Endothelial cell of umbilical vein (primary cell): Measurements from ENCODE around the gene MEX3D. TPM values are rescaled to one million over a fixed set of nuclear protein-coding genes. Genes with fewer than 3 reads are reported as not detected.

Experiments used
- BruUV-seq: library from RNA; stranded (reverse); fragments of 400-500 nt; replicated peaks from 2 replicates; lab custom pipeline; 2021; lab: Mats Ljungman, UMichigan
- CTCF ChIA-PET: fragments of 300-600, 350-600 bp; sonication (Branson Sonifier 250); formaldehyde crosslinking; loops from one replicate; lab custom pipeline; 2021; ENCODE audit warnings: antibody characterized with exemption, inconsistent platforms; lab: Charles Lee
- POLR2A ChIA-PET: fragments of 300-600, 350-600 bp; sonication (Branson Sonifier 250); formaldehyde crosslinking; loops from one replicate; lab custom pipeline; 2021; ENCODE audit warnings: antibody characterized with exemption, inconsistent platforms; lab: Charles Lee
- DNase-seq: peaks from one replicate; pipeline ENCODE4 v3.0.0-alpha.2; 2011; ENCODE audit warnings: low read depth, low spot score
- FAIRE-seq: peaks from 2 replicates; lab custom pipeline; 2011; peaks lifted over from hg19 to GRCh38; lab: Jason Lieb, UNC
- H2AFZ ChIP-seq: 2 replicates; pipeline ENCODE4 v1.6.0; 2012; ENCODE audit warnings: low read depth, low read length, control low read depth, inconsistent platforms
- H3K27ac ChIP-seq: 2 replicates; pipeline ENCODE4 v1.5.1; 2011; ENCODE audit warnings: low read depth, mild to moderate bottlenecking, control low read depth, low read length, moderate library complexity; ENCODE audit not compliant: insufficient read depth
- H3K27me3 ChIP-seq, 2 experiments: 2 replicates each; pipeline versions ENCODE4 v1.6.0 to v1.6.1; 2011; ENCODE audit warnings: low read length in 2 of 2, mixed read lengths in 1 of 2; ENCODE audit not compliant: control insufficient read depth in 2 of 2, insufficient read depth in 2 of 2
- H3K36me3 ChIP-seq, 2 experiments: 2 replicates in 1 of 2; 3 replicates in 1 of 2; pipeline ENCODE4 v1.5.1; 2011; ENCODE audit warnings: low read length in 2 of 2, mild to moderate bottlenecking in 1 of 2, moderate library complexity in 1 of 2; ENCODE audit not compliant: control insufficient read depth in 2 of 2, insufficient read depth in 2 of 2; ENCODE audit errors: extremely low read depth in 1 of 2
- H3K4me1 ChIP-seq: 3 replicates; pipeline ENCODE4 v1.5.1; 2011; ENCODE audit warnings: mild to moderate bottlenecking, low read length; ENCODE audit not compliant: control insufficient read depth, insufficient read depth; ENCODE audit errors: extremely low read depth
- H3K4me2 ChIP-seq: 2 replicates; pipeline ENCODE4 v1.6.1; 2011; ENCODE audit warnings: low read length, control low read depth, mixed read lengths; ENCODE audit not compliant: insufficient read depth
- H3K4me3 ChIP-seq, 3 experiments: fragments of 200-600 bp in 1 of 3; sonication (generic), shearing (Covaris generic) in 1 of 3; replicated peaks in 1 of 3; 2 replicates each; pipeline ENCODE4 v1.5.1; 2011 to 2016; ENCODE audit warnings: control low read depth in 3 of 3, low read length in 3 of 3, mild to moderate bottlenecking in 2 of 3, inconsistent platforms in 1 of 3, low read depth in 1 of 3, moderate library complexity in 1 of 3; ENCODE audit not compliant: insufficient read depth in 1 of 3
- H3K79me2 ChIP-seq: 2 replicates; pipeline ENCODE4 v1.6.0; 2012; ENCODE audit warnings: low read length, inconsistent platforms; ENCODE audit not compliant: control insufficient read depth, insufficient read depth
- H3K9ac ChIP-seq: replicated peaks from 2 replicates; pipeline ENCODE3; 2011; ENCODE audit warnings: low read length, control low read depth; ENCODE audit not compliant: insufficient read depth; ENCODE audit errors: extremely low read depth
- H3K9me1 ChIP-seq: replicated peaks from 3 replicates; pipeline ENCODE4 v1.6.0; 2011; ENCODE audit warnings: mild to moderate bottlenecking, low read length; ENCODE audit not compliant: control insufficient read depth, insufficient read depth; ENCODE audit errors: extremely low read depth
- H3K9me3 ChIP-seq: replicated peaks from 2 replicates; pipeline ENCODE4 v1.5.1; 2012; ENCODE audit warnings: low read length, inconsistent platforms; ENCODE audit not compliant: control insufficient read depth, insufficient read depth
- H4K20me1 ChIP-seq: replicated peaks from 2 replicates; pipeline ENCODE3; 2011; ENCODE audit warnings: mild to moderate bottlenecking, low read length; ENCODE audit not compliant: control insufficient read depth, insufficient read depth; ENCODE audit errors: extremely low read depth
- EZH2 ChIP-seq: IDR thresholded peaks from 2 replicates; pipeline ENCODE4 v1.6.1; 2012; ENCODE audit warnings: borderline replicate concordance, low read depth, mild to moderate bottlenecking, moderate library complexity, low read length, inconsistent platforms; ENCODE audit not compliant: severe bottlenecking
- FOS ChIP-seq: IDR thresholded peaks from 2 replicates; pipeline ENCODE4 v1.6.1; 2011; ENCODE audit warnings: mild to moderate bottlenecking, low read length, moderate library complexity, borderline replicate concordance; ENCODE audit not compliant: insufficient read depth
- GATA2 ChIP-seq: IDR thresholded peaks from 2 replicates; pipeline ENCODE4 v1.7.0; 2011; ENCODE audit warnings: low read depth, mild to moderate bottlenecking, moderate library complexity, mixed read lengths, low read length; ENCODE audit not compliant: insufficient read length, insufficient read depth
- JUN ChIP-seq: IDR thresholded peaks from 2 replicates; pipeline ENCODE4 v1.6.1; 2011; ENCODE audit warnings: borderline replicate concordance, low read depth; ENCODE audit not compliant: insufficient read length, insufficient read depth
- MYC ChIP-seq: IDR thresholded peaks from one replicate; pipeline ENCODE4 v1.6.1; 2011; ENCODE audit warnings: mild to moderate bottlenecking, low read depth, low read length
- POLR2A ChIP-seq: IDR thresholded peaks from 2 replicates; pipeline ENCODE4 v1.6.1; 2012; ENCODE audit warnings: low read depth, mild to moderate bottlenecking, control low read depth, low read length
- POLR2AphosphoS5 ChIP-seq: IDR thresholded peaks from 2 replicates; pipeline ENCODE4 v1.6.1; 2012; ENCODE audit warnings: low read depth, mild to moderate bottlenecking, control low read depth, low read length, moderate library complexity; ENCODE audit not compliant: insufficient read depth
- dilution Hi-C: fragments of 300-500 bp; cut with MboI; formaldehyde crosslinking; loops from one replicate; pipeline ENCODE4 v1.15.0; 2019; ENCODE audit warnings: low sequenced_read_pairs; ENCODE audit not compliant: extremely low pct_ligation_motif_present
- intact Hi-C: fragments of 100-400 bp; cut with micrococcal nuclease; formaldehyde crosslinking; loops from one replicate; pipeline ENCODE4 v1.10.0; 2022
- polyA plus RNA-seq, 4 experiments: library from polyadenylated mRNA; depleted of rRNA in 3 of 4; stranded (reverse) in 3 of 4; unstranded in 1 of 4; fragments of >200 nt; gene quantifications; 2 replicates each; pipeline versions ENCODE4 v1.2.1 to v1.2.3, GENCODE V29; 2011 to 2012; ENCODE audit warnings: missing spikeins in 1 of 4
- total RNA-seq: library from RNA; stranded (reverse); gene quantifications from 2 replicates; pipeline ENCODE4 v1.2.3, GENCODE V29; 2021
- TF ChIP-seq, protein P1 (sequence below): IDR thresholded peaks from 2 replicates; pipeline ENCODE4 v1.6.1; 2011; ENCODE audit not compliant: insufficient read depth, insufficient read length
- TF ChIP-seq, protein P2 (sequence below), 2 donors: IDR thresholded peaks; 1 replicate in 1 of 2; 2 replicates in 1 of 2; pipeline ENCODE4 v1.5.1; 2011; ENCODE audit warnings: low read length in 2 of 2, mild to moderate bottlenecking in 2 of 2, moderate library complexity in 2 of 2, control low read depth in 1 of 2, inconsistent platforms in 1 of 2, low read depth in 1 of 2; ENCODE audit not compliant: insufficient read depth in 1 of 2; ENCODE audit errors: extremely low read depth in 1 of 2

Gene MEX3D
- total and polyA plus RNA-seq, 2 donors (not counting 3 experiments of a cell fraction or from before 2014, with no cell fraction given): 30.0 to 96.7 TPM

DNA sequence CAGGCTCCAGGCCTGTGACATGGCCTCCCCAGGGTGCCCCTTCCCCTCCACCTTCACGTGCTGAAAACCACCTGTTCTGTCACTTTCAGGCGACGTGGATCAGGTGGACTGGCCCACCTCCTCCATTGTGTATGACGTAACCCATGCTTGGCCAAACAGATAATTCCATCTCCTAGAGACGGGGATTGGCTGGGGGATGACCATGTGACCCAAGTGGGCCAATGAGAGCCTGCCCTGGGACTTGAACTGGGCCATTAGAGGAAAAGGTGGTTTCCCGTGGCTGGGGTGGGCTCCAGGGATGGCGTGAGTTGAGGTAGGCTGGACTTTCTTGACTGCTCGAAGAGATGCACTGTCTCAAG, 51.8 kb downstream of the MEX3D start:
- FAIRE-seq (no peak), DNase-seq (no peak)
- no peaks in the 10 kb centered on the region for H3K9me1 ChIP-seq
- H4K20me1 ChIP-seq: no peaks in the 10 kb centered on the region
- peaks cover 0 to 5% of the 10 kb centered on the region in 2 experiments for H3K27me3 ChIP-seq
- TF ChIP-seq, protein P1, sequence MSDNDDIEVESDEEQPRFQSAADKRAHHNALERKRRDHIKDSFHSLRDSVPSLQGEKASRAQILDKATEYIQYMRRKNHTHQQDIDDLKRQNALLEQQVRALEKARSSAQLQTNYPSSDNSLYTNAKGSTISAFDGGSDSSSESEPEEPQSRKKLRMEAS: no peak
- no peak for TF ChIP-seq EZH2
- no peak for TF ChIP-seq POLR2AphosphoS5
- TF ChIP-seq, protein P2, sequence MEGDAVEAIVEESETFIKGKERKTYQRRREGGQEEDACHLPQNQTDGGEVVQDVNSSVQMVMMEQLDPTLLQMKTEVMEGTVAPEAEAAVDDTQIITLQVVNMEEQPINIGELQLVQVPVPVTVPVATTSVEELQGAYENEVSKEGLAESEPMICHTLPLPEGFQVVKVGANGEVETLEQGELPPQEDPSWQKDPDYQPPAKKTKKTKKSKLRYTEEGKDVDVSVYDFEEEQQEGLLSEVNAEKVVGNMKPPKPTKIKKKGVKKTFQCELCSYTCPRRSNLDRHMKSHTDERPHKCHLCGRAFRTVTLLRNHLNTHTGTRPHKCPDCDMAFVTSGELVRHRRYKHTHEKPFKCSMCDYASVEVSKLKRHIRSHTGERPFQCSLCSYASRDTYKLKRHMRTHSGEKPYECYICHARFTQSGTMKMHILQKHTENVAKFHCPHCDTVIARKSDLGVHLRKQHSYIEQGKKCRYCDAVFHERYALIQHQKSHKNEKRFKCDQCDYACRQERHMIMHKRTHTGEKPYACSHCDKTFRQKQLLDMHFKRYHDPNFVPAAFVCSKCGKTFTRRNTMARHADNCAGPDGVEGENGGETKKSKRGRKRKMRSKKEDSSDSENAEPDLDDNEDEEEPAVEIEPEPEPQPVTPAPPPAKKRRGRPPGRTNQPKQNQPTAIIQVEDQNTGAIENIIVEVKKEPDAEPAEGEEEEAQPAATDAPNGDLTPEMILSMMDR (IDR thresholded peaks at IDR 0.05; ENCODE audit: extremely low read depth in 1 of 2, insufficient read depth in 1 of 2, low read depth in 1 of 2, low read length in 2 of 2): no peak
- TF ChIP-seq JUN: no peak
- no peak for TF ChIP-seq GATA2
- TF ChIP-seq FOS: no peak
- no peak for TF ChIP-seq POLR2A
- no peak for TF ChIP-seq MYC
- H3K9me3 ChIP-seq: no peaks in the 10 kb centered on the region
- H3K4me2 ChIP-seq: no peak overlapping the region
- no TSS peak for BruUV-seq
- H3K4me1 ChIP-seq: no peaks in the 10 kb centered on the region
- no peak overlapping the region for H2AFZ ChIP-seq
- ChIA-PET POLR2A (no interaction called here), CTCF (no interaction called here)
- no peak overlapping the region for H3K9ac ChIP-seq
- dilution Hi-C loops: no loop called here
- intact Hi-C loops: no loop called here
- no peaks in the 10 kb centered on the region for H3K79me2 ChIP-seq
- H3K36me3 ChIP-seq: no peaks in the 10 kb centered on the region
- no peak overlapping the region for H3K27ac ChIP-seq
- no peak overlapping the region for H3K4me3 ChIP-seq
